Activated CD4-positive, alpha-beta T cell treated with anti-CD3 and anti-CD28 coated beads, Interleukin-2, amount 50 U/mL, for 1 hour (primary cell): ENCODE measurements around the gene HDAC4.

Experiments used
- DNase-seq: peaks from one replicate; pipeline ENCODE4 v3.0.0-alpha.2; 2020

Gene HDAC4

GRCh38 chr2:239012936-239013677 lies 387.7 kb downstream of the HDAC4 start:
- DNase-seq = no peak

GRCh38 chr2:239012228-239012627 lies 388.6 kb downstream of the HDAC4 start:
- no peak for DNase-seq

- DNase-seq = no peak
Observed at GRCh38 chr2:239009589-239009961, 391.2 kb downstream of the HDAC4 start.

- DNase-seq = no peak
Observed at GRCh38 chr2:239008677-239009588, 391.9 kb downstream of the HDAC4 start.

- no peak for DNase-seq
Observed at GRCh38 chr2:239008004-239008403, 392.8 kb downstream of the HDAC4 start.

GRCh38 chr2:239006622-239007285 lies 394.1 kb downstream of the HDAC4 start:
- no peak for DNase-seq

GRCh38 chr2:239005586-239005985 lies 395.2 kb downstream of the HDAC4 start:
- no peak for DNase-seq

- no peak for DNase-seq
Observed at GRCh38 chr2:239004274-239005015, 396.4 kb downstream of the HDAC4 start.

- no peak for DNase-seq
Observed at GRCh38 chr2:239003624-239004273, 397.1 kb downstream of the HDAC4 start.

- DNase-seq = no peak
Observed at GRCh38 chr2:239002954-239003623, 397.7 kb downstream of the HDAC4 start.

GRCh38 chr2:239002591-239002953 lies 398.2 kb downstream of the HDAC4 start:
- DNase-seq = no peak

- no peak for DNase-seq
Observed at GRCh38 chr2:239001794-239002193, 399.0 kb downstream of the HDAC4 start.

- DNase-seq = no peak
Observed at GRCh38 chr2:239000500-239001073, 400.2 kb downstream of the HDAC4 start.

- DNase-seq = no peak
Observed at GRCh38 chr2:239000089-239000488, 400.7 kb downstream of the HDAC4 start.

GRCh38 chr2:238999291-238999741 lies 401.5 kb downstream of the HDAC4 start:
- no peak for DNase-seq

GRCh38 chr2:238998801-238999200 lies 402.0 kb downstream of the HDAC4 start:
- no peak for DNase-seq
